Duodenal mucosa (tissue), 2 donors: ENCODE data around the gene STUB1.
"Not testable (repeated sequence)": the region's sequence is repeated elsewhere in the genome, so short reads cannot be mapped to it uniquely, and the experiment has no call there.

Experiments
- H3K27ac ChIP-seq: one replicate; pipeline ENCODE4 v1.7.0; 2013; ENCODE audit warnings: low read depth, low read length
- H3K27me3 ChIP-seq, 2 donors: one replicate each; pipeline ENCODE4 v1.7.0; 2013; ENCODE audit warnings: low read length in 2 of 2, control low read depth in 1 of 2; ENCODE audit not compliant: insufficient read depth in 2 of 2, control insufficient read depth in 1 of 2
- H3K36me3 ChIP-seq, 2 donors: one replicate each; pipeline ENCODE4 v1.7.0; 2013; ENCODE audit warnings: low read length in 2 of 2, control low read depth in 1 of 2; ENCODE audit not compliant: insufficient read depth in 2 of 2, control insufficient read depth in 1 of 2
- H3K4me1 ChIP-seq, 2 donors: one replicate each; pipeline ENCODE4 v1.7.0; 2013; ENCODE audit warnings: low read length in 2 of 2, control low read depth in 1 of 2; ENCODE audit not compliant: insufficient read depth in 2 of 2, control insufficient read depth in 1 of 2
- H3K4me3 ChIP-seq, 2 donors: one replicate each; pipeline ENCODE4 v1.7.0; 2013; ENCODE audit warnings: low read length in 2 of 2, low read depth in 1 of 2
- H3K9ac ChIP-seq, 2 donors: one replicate each; pipeline ENCODE4 v1.7.0; 2013; ENCODE audit warnings: low read length in 2 of 2, low read depth in 1 of 2
- H3K9me3 ChIP-seq, 2 donors: one replicate each; pipeline ENCODE4 v1.7.0; 2013; ENCODE audit warnings: low read length in 2 of 2, control low read depth in 1 of 2; ENCODE audit not compliant: control insufficient read depth in 1 of 2

The STUB1 gene

DNA sequence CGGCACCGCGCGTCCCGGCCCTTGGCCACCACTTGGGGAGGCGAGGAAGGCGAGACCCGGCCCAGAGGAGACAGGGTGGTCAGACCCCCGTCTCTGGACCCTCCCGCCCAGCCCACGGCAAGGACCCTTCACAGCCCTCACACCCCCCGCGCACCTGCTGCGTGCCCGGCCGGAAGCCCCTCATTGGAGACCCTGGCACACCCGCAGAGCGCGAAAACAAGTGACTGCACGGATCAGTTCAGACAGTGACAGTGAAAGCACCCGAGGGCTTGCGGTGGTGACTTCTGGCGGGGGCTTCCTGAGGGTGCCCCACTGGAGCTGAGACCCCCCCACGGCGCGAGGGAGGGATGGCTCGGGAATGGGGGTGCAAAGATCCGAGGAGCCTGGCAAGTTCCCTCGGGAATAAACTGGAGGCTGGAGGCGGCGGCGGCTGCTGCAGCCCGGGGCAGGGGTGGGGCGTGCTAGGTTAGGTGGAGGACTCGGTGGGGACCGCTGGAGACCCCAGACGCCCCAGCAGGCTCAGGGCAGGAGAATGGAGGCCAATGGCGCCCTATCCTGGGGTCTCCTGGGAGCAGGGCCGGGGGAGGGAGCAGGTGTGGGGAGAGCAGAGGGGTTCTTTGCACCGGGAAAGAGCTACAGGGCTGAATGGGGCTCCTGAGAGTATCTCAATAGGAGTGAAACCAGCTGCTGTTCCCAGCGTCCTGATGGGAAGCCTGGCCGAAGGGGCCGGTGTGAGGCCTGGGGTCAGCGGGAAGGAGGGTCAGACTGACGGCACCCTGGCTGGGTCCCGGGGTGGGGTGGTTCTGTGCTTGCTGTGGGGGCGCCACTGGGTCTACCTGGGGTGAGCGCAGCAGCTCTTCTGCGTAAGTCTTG lies 26.2 kb downstream of the STUB1 start:
- Histone ChIP-seq H3K4me3 (no peak overlapping the region), H3K36me3 (no peaks in the 10 kb centered on the region), H3K27me3 (peaks cover 84 to 87% of the 10 kb centered on the region in 2 donors), H3K9ac (no peak overlapping the region), H3K9me3 (no peaks in the 10 kb centered on the region), H3K27ac (no peak overlapping the region), H3K4me1 (no peaks in the 10 kb centered on the region)

DNA sequence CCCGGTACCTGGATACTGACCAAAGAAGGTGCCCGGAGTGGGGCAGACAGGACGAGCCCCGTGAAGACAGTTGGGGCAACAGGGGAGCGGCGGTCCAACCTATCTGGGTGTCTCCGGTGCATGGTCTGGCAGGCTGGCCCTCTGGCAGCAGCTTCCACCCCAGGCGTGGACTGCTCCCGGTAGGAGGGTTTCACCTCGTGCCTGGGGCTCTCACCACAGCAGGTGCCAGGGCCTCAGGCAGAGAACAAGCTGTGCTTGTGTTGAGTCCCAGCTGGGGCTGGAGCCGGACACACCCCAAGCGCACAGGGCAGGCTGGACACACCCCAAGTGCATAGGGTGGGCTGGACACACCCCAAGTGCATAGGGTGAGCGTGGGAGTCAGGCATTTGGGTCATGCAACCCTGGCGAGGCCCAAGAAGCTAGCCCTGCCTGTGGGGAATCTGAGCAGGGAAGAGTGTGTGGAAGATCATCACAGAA lies 26.9 kb downstream of the STUB1 start:
- Histone ChIP-seq H3K36me3 (no peaks in the 10 kb centered on the region), H3K4me1 (no peaks in the 10 kb centered on the region), H3K9me3 (no peaks in the 10 kb centered on the region), H3K27ac (no peak overlapping the region), H3K27me3 (peaks cover 81% of the 10 kb centered on the region in 2 donors), H3K9ac (no peak overlapping the region), H3K4me3 (no peak overlapping the region)

DNA sequence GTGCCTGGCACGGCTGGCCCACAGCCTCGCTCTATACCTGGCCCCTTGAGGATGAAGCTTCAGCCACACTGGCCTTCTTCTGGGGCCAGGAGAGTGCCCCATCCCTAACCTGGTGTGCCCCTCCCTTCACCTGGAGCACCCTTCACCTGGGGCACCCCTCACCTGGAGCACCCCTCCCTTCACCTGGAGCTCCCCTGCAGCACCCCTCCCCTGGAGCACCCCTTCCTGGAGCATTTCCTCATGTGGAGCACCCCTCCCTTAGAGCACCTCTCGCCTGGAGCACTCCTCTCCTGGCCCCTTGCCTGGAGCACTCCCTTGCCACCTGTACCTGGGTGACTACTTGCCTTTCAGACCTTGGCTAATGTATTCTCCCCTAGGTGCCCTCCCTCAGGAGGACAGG lies 27.8 kb downstream of the STUB1 start:
- Histone ChIP-seq H3K27me3 (peaks cover 71 to 72% of the 10 kb centered on the region in 2 donors), H3K4me1 (no peaks in the 10 kb centered on the region), H3K4me3 (no peak overlapping the region), H3K36me3 (no peaks in the 10 kb centered on the region), H3K27ac (no peak overlapping the region), H3K9ac (no peak overlapping the region), H3K9me3 (no peaks in the 10 kb centered on the region)

DNA sequence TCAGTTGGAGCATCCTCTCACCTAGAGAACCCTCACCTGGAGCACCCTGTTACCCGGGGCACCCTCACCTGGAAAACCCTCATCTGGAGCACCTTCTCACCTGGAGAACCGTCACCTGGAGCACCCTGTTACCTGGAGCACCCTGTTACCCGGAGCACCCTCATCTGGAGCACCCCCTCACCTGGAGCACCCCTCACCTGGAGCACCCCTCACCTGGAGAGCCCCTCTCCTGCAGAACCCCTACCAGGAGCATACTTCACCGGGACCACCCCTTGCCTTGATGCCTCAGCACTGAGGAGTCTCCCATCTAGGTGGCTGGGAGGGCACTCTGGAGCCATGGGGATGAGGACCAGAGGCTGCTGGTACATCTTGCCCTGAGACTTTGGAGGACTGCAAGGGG lies 28.7 kb downstream of the STUB1 start:
- Histone ChIP-seq H3K36me3 (no peaks in the 10 kb centered on the region), H3K4me1 (no peaks in the 10 kb centered on the region), H3K27ac (no peak overlapping the region), H3K4me3 (no peak overlapping the region), H3K9me3 (no peaks in the 10 kb centered on the region), H3K9ac (no peak overlapping the region), H3K27me3 (peaks cover 62 to 65% of the 10 kb centered on the region in 2 donors)

DNA sequence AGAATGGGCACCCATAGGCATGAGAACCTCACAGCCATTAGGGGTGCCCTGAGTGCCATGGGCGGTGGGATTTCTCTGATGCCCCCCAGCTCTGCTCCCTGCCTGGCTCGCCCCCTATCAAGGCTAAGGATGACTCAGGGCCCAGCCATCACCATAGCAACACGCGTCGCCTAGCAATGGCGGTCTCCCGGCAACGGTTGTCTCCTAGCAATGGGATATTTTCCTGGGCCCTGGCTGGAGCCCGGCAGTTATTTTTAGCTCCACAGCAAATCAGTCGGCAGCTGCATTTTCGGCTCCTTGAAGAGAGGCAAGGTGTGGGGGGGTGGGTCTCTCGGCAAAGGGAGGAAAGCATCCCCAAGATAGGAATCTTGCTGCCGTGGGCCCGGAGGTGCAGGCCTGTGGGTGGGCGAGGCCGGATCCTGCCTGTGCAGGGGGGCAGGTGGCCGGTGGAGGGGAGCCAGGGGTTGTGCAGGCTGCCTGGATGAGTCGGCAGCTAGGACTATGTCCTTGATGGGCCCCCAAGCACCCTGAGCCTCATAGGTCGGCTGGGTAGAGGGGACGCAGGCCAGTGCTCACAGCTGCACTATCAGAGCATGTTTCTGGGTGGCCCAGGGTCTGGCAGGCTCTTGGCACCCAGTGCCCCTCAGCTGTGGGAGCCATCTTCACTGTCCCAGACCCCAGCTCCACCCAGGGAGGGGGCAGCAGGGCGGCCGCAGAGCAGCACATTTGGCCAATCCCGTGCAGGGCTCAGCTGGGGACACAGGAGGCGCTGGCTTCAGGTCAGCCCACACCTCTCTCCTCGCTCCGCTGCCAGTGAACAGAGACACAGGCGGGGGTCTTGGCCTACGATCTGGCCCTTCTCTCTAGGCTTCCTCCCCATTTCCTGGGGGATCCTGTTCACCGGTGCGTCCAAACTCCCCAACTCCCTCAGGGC lies 29.6 kb downstream of the STUB1 start:
- peaks cover 0 to 4% of the 10 kb centered on the region in 2 donors for H3K4me1 ChIP-seq
- H3K4me3 ChIP-seq = no peak overlapping the region
- H3K27me3 ChIP-seq = peaks cover 53 to 59% of the 10 kb centered on the region in 2 donors
- no peaks in the 10 kb centered on the region for H3K9me3 ChIP-seq
- H3K27ac ChIP-seq = no peak overlapping the region
- H3K9ac ChIP-seq = no peak overlapping the region
- no peaks in the 10 kb centered on the region for H3K36me3 ChIP-seq

DNA sequence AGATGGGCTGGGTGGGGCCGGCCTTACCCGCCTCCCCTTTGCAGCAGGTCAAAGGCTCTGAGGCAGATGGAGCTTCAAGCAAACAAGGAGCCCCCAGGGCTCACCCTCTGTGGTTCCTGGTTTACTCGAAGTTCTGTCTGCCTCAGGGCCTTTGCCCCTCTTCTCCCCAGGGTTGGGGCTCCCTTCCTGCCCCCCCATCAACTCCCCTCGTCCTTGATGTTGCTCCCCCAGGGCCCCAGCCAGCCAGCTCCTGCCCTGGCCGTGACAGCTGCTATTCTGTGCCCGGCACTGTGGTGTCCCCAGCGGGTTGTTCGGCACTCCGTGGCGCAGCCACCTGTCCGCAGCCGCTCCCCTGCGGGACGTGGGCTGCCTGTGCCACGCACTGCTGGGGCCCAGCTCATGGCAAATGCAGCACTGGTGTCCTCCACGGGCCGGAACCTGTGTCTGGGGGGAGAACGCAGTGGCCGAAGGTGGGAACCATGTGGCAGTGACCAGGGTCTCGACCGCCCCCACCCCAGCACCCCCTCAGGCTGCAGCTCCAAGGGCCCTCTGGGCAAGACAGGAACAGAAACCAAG lies 30.4 kb downstream of the STUB1 start:
- H3K27me3 ChIP-seq = peaks cover 53 to 56% of the 10 kb centered on the region in 2 donors
- peaks cover 0 to 4% of the 10 kb centered on the region in 2 donors for H3K4me1 ChIP-seq
- no peak overlapping the region for H3K9ac ChIP-seq
- no peaks in the 10 kb centered on the region for H3K9me3 ChIP-seq
- no peaks in the 10 kb centered on the region for H3K36me3 ChIP-seq
- H3K27ac ChIP-seq = no peak overlapping the region
- H3K4me3 ChIP-seq = no peak overlapping the region

DNA sequence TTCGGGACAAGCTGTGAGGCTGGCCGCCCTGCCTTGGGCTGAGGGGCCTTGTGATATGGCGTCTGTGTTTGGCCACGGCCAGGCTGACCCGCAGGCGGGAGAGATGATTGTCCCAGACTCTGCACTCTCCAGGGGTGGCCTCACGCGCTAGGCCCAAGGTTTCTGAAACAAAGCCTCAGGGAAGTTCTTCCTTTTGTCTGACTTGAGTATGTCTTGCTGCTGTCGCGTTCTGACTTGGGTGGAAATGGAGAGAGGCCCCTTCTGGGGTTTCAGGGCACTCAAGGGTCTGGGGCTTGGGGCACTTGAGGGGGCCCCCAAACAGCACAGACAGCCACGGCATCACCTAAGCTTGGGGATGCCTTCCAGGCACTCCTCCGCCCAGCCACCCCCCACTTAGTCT lies 30.9 kb downstream of the STUB1 start:
- peaks cover 3 to 7% of the 10 kb centered on the region in 2 donors for H3K4me1 ChIP-seq

DNA sequence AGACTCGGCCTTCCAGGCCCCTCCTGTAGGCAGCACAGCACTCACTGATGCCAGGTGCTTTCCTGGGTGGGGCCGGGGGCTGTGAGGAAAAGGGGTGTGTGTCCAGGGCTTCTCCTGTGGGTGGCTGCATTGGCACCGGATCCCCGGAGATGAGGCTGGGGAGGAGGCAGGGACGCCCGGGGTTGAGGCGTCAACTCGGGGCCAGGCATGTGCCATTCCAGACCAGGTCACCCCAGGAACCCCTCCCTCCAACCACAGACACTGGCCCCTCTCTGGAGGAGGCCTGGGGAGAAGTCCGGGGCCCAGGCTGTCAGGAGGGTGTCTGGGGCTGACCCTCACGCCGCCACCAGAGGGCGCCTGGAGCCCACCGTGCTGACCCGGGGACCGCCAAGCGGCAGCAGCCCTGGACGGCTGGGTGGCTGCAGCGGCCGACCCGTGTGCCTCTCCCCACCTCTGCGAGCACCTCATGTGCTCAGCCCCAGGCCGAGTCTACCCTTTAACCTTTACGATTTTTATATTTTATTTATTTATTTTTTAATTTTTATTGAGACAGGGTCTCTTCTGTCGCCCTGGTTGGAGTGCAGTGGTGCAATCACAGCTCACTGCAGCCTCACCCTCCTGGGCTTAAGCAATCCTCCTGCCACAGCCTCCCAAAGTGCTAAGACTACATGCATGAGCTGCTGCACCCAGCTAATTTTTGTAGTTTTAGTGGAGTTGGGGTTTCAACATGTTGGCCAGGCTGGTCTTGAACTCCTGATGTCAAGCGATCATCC lies 31.5 kb downstream of the STUB1 start:
- H3K4me3 ChIP-seq = no peak overlapping the region
- H3K9me3 ChIP-seq = no peaks in the 10 kb centered on the region
- H3K4me1 ChIP-seq = peaks cover 7 to 12% of the 10 kb centered on the region in 2 donors
- no peak overlapping the region for H3K27ac ChIP-seq
- no peak overlapping the region for H3K9ac ChIP-seq
- no peaks in the 10 kb centered on the region for H3K36me3 ChIP-seq
- peaks cover 56 to 60% of the 10 kb centered on the region in 2 donors for H3K27me3 ChIP-seq

More for the DNA sequence above, 30.9 kb downstream of the STUB1 start:
- Histone ChIP-seq H3K27ac (no peak overlapping the region), H3K4me3 (no peak overlapping the region), H3K27me3 (peaks cover 56 to 60% of the 10 kb centered on the region in 2 donors), H3K36me3 (no peaks in the 10 kb centered on the region), H3K9ac (no peak overlapping the region), H3K9me3 (no peaks in the 10 kb centered on the region)

DNA sequence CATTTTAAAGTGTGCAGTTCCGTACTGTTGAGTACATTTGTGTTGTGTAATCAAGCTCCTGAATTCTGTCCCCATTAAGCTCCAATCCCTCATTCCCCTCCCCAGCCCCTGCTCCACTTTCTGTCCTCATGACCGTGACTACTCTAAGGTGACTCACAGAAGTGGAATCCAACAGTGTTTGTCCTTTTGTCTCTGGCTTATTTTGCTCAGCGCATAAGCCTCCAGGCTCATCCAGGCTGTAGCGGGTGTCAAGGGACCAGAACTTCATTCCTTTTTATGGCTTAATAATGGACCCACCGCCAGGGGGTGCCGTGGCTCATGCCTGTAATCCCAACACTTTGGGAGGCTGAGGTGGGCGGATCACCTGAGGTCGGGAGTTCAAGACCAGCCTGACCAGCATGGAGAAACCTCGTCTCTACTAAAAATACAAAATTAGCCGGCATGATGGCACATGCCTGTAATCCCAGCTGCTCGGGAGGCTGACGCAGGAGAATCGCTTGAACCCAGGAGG lies 32.6 kb downstream of the STUB1 start:
- Histone ChIP-seq H3K27me3 (peaks cover 49 to 54% of the 10 kb centered on the region in 2 donors), H3K4me1 (peaks cover 7 to 13% of the 10 kb centered on the region in 2 donors)
- not testable (repeated sequence) for H3K9me3 ChIP-seq, H3K9ac ChIP-seq, H3K27ac ChIP-seq, H3K4me3 ChIP-seq, H3K36me3 ChIP-seq
